HG03196 (cell line): ENCODE measurements around the gene PLEKHN1.
"Not testable (repeated sequence)": the region's sequence is repeated elsewhere in the genome, so short reads cannot be mapped to it uniquely, and the experiment has no call there.

Experiments used
- ATAC-seq: cut with Tn5 transposase; IDR thresholded peaks from one replicate; pipeline ENCODE4 v1.9.1; 2021; ENCODE audit not compliant: unreplicated experiment

PLEKHN1 gene

DNA sequence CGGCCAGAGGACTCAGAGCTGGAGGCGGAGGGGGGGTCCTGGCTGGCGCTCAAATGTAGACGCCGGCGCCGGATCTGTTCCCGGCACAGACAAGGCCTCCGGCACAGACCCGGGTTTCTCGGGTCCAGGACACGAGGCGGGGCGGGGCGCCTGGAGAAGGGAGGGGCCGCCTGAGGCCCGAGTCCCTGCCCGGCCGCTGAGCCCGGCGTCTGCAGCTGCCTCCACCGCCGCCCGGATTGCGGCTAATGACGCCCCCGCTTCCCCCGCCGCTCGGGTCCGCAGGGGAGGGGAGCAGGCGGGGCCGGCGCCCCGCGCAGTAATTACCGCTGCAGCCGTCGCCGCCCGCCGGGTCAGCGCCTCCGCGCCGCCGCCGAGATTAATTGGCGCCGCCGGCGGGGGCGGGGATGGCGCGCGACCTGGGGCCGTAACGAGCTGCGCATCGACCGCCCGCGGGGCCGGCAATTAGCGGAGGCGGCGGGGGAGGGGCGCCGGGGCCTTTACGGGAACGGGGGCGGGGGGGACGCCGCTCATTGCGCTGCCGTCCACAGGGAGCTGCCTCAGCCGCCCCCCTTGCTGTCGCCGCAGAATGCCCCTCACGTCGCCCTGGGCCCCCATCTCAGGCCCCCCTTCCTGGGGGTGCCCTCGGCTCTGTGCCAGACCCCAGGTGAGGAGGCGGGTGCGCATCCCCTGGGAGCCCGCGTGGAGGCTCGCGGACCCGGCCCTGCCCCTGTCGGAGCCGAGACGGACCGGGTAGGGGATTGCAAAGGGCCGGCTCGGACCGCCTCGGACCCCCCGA is 24.5 kb upstream of the PLEKHN1 start:
- ATAC-seq, result no peak

DNA sequence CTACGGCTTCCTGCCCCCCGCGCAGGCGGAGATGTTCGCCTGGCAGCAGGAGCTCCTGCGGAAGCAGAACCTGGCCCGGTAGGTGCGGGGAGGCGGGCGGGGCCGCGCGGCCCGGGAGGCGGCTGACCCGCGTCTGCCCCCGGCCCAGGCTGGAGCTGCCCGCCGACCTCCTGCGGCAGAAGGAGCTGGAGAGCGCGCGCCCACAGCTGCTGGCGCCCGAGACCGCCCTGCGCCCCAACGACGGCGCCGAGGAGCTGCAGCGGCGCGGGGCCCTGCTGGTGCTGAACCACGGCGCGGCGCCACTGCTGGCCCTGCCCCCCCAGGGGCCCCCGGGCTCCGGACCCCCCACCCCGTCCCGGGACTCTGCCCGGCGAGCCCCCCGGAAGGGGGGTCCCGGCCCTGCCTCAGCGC is 23.9 kb upstream of the PLEKHN1 start:
- no peak for ATAC-seq

DNA sequence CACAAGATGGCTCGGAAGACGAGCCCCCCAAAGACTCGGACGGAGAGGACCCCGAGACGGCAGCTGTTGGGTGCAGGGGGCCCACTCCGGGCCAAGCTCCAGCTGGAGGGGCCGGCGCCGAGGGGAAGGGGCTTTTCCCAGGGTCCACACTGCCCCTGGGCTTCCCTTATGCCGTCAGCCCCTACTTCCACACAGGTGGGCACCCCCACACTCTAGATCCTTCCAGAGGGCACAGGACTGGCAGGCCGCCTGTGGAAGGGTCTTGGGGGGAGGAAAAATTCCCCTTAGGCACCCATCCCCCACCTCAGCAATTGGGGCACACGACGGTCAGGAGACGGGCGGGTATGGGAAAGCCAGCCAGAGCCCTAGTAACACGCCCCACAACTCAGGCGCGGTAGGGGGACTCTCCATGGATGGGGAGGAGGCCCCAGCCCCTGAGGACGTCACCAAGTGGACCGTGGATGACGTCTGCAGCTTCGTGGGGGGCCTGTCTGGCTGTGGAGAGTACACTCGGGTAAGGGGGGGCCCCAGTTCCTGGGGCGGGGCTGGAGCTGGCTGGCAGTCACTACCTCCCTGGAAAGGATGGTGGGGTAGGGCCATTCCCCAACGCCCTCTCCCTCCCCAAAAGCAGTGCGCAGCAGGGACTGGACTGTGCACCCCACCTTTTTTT is 23.3 kb upstream of the PLEKHN1 start:
- no peak for ATAC-seq

DNA sequence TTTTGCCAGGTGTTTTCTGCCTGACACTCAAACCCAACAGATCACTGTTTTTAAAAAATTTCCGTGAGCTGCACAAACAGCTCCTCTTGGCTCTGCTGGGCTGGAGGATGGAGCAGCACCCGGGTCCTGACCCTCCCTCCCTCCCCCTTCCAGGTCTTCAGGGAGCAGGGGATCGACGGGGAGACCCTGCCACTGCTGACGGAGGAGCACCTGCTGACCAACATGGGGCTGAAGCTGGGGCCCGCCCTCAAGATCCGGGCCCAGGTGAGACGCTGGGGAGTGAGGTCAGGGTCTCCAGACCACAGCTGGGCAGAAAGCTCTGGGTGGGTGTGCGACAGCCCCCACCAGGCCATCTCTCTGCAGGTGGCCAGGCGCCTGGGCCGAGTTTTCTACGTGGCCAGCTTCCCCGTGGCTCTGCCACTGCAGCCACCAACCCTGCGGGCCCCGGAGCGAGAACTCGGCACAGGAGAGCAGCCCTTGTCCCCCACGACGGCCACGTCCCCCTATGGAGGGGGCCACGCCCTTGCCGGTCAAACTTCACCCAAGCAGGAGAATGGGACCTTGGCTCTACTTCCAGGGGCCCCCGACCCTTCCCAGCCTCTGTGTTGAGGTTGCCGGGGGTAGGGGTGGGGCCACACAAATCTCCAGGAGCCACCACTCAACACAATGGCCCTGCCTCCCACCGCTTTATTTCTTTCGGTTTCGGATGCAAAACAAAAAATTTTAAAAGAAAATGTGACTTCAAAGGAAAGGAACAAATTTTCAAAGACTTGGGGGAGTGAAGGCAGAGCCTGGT is 22.5 kb upstream of the PLEKHN1 start:
- ATAC-seq, result no peak

DNA sequence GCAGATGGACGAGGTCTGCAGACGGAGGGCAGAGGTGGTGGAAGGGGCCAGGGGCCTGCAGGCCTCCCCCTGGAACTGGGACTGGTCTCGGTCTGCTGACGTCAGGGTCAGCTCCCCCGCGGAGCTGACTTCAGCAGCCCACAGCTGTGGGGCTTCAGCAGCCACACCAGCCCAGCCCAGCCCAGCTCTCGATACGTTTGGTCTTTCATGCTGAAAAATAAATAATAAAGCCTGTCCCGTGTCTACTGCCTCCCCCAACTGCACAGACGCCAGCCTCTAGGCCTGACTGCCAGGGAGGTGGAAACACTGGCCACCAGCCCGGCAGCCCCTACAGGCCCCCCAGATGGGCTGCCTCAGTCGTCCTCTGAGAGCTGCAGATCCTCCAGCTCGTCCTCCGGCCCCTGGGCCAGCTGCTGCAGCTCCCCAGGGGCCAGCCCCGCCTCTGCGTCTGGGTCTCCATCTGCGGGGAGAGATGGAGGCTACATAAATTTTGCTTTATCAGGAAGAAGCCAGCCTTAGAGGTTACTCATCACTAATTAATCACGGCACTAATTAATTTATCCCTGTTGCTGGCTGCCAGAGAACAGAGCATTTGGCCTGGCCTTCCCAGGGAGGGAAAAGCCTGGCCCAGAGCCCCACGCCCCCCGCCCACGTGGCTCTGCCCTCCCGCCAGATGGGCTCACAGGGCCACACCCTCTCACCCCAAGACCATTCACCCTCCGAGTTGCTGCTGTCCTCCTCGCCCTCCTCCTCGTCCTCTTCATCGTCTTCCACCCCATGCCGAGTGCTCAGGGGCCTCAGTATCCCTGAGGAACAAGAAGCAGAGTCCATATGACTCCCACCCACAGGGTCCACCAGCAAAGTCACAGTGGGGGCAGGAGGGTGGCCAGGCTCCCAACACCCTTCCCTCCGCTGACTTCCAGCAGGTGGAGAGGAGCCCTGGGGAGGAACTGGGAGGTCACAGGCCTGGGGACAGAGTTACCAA is 21.6 kb upstream of the PLEKHN1 start:
- ATAC-seq, result no peak

DNA sequence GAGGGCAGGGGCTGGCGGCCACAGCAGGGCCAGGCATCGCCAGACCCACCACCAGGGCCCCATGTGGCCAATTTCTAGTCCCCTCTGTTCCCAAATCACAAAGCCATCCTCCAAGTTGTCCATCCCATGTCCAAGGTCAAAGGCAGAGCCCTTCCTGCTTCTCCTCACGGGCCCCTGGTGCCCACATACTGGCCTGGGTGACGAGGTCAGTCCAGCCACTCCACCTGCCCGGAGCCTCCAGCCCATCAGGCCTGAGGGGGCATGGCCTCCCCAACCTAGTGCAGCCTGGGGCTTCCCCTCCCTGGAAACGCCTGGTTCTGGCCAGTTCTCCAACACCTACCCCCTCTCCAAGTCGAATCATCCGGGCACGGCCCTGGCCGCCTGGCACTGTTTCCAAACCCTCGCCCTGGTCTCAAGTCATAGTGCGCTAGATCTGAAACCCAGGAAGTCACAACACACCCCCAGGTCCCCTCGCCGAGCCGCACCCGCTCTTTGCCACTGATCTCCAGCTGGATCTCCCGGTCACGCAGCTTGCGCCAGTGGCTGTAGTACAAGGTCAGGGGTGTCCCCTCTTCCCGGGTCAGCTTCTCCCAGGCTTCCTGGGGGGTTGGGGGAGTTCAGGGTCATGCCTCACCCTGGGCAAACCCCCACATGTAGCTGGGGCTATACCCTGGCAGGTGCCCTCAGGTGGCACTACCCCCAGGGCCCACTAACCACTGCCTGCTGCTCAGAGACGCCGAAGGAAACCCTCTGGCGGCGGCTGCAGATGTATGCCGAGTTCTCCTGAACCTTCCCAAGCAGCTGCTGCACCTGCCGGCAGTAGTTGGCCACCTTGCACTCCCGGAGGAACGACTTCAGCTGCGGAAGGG is 20.4 kb upstream of the PLEKHN1 start:
- ATAC-seq, result no peak

DNA sequence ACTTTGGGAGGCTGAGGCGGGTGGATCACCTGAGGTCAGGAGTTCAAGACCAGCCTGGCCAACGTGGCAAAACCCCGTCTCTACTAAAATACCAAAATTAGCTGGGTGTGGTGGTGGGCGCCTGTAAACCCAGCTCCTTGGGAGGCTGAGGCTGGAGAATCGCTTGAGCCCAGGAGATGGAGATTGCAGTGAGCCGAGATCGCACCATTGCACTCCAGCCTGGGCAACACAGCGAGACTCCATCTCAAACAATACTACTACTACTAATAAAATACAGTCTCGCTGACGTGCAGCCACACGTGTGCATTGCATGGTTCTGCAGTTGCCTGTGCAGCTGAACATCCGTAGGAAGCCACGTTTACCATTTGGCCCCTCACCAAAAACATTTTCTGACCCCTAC is 19.5 kb upstream of the PLEKHN1 start:
- not testable (repeated sequence) for ATAC-seq

DNA sequence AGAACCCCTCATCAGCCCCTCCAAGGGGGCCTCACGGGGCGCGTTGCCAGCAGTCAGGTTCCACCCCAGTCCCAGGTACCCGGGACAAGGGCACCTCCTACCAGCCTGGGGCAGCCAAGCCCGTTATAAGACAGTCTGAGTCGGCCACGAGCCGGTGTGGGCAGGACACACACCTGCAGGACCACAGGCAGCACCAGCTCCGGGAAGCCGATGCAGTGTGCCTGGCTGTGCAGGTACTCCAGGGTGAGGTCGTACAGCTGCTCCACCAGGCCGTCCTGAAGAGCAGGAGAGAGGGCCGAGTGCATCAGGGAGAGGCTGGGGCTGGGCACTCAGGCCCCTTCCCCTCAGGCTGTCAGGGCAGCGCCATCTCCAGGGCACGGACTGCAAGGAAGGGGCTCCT is 18.3 kb upstream of the PLEKHN1 start:
- ATAC-seq, result no peak

DNA sequence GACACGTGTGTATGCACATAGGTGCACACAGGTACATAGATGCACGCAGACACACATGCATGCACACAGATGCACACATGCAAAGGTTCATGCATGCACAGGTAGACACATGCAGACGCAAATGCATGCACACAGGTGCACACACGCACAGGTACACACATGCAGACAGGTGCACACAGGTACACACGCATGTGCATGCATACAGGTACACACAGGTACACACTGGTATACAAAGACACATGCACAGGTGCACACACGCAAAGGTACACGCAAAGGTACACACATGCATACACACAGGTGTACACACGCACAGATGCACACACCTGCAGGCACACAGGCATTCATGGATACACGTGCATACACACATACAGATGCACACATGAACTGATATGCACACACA is 16.0 kb upstream of the PLEKHN1 start:
- no peak for ATAC-seq

DNA sequence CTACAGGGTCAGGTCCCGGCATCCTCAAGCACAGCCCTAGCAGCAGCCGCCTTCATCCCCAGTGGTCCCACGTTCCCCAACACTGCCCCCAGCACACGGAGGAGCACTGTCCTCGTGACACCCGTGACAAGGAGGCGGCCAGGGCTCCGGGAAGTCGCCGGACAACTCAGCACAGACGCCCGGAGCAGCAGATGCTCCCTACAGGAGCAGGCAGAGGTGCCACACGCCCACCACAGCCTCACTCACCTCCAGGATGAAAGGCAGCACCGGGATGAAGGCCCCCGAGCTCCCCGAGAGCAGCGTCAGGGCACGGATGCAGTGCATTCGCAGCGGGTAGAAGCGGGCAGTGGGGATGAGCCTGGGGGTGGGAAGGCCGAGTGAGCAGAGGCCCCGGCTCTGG is 15.4 kb upstream of the PLEKHN1 start:
- ATAC-seq, result no peak

DNA sequence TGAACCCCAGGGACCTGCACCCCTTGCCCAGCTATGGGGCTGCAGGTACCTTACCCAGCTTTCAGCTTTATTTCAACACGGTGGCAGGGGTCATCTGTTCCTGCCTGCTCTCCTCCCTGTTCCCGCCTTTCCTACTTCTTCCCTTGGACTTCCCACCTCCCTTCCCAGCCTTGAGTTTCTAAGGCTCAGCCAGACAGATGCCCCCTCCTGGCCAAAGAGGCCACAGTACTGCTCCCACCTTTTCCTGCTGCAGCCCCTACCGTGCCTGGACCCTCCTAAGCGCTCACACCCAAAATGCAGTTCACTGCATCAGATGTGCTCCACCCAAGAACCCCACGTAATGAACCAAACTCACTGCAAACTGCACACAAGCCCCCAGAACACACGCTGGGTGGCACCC is 14.9 kb upstream of the PLEKHN1 start:
- ATAC-seq, result no peak

DNA sequence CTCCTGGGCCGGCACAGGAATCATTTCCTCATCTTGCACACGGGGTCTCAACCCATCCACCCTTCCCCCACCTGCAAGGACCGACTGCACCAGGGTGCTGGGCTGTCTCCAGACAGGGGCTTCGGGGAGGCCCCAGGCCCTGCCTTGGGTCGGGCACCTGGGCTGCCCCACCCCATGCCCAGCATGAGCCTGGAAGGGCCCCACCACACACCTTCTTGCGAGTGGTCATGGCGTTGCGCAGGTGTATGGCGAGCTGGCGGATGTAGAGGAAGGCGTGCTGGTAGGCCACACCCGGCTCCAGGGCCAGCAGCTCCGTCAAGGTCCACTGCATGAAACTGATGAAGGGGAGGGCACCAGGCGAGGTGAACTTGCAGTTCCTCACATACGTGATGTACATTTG is 14.1 kb upstream of the PLEKHN1 start:
- no peak for ATAC-seq

DNA sequence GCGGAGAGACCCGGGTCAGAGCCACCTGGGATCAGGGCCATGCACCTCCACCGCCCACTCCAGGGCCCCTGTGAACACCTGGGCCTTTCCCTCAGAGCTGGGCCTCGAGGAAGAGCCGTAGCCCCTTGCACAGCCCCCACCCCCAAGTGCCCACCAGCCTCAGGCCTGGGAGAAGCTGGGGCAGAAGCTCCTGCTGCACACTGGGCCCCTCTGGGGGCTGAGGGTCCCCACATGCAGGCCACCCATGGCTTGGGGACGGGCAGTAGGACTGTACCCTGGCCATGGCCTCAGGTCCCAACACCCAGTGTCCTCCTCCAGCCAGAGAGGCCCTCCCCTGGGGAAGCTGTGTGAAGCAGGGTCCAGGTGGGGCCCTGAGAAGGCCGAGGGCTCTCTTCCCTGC is 13.7 kb upstream of the PLEKHN1 start:
- ATAC-seq, result no peak

DNA sequence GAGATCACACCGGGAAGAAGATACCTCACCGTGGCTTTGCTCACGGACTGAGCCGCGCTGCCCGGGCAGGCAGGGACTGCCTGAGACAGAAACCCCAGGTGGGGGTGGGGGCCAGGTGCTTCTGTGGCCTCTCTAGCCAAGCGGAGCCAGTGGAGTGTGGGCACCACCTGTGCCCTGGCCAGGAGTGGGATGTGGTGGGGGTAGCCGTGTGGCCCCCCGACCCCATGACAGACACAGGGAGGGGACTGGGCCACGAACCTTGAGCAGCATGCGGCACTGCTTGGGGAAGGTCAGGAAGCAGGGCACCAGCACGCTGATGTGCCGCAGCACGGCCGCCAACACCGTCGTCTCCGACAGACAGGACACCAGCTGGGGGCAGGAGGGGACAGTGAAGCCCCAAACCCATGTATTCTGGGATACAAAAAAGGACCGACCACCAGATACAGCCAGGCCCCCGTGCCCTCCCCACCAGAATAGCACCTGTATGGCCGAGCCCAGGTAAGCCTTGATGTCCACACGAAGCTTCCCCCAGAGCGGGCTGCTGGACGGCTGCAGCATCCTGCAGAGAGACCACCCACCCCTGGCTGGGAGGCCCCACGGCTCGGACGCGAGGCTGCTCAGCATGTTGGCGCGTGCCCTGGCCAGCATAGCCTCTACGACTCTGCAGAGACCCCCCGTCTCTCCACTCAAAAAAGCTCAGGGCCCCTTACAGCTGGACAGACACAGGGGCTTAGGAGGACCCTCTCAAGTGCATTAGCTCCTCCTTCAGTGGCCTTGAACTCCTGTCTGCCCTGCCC is 12.6 kb upstream of the PLEKHN1 start:
- ATAC-seq, result no peak

DNA sequence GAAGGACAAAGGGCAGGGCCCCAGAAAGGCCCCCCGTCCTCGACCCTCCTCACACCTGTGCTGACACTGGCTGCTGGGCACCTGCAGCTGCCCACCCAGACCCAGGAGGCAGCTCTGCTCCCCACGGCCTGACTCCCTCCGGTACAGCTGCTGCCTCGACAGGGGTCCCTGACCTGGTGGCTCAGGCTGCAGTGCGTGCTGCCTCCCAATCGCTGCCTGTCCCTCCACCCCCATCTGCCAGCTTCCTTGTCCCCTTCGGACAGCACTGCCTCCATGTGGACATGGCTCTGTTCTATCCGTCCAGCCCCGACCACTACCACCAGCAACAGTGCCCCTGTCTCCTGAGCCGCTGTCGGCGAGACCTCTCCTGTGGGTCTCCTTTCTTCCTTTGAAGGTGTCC is 11.4 kb upstream of the PLEKHN1 start:
- no peak for ATAC-seq

DNA sequence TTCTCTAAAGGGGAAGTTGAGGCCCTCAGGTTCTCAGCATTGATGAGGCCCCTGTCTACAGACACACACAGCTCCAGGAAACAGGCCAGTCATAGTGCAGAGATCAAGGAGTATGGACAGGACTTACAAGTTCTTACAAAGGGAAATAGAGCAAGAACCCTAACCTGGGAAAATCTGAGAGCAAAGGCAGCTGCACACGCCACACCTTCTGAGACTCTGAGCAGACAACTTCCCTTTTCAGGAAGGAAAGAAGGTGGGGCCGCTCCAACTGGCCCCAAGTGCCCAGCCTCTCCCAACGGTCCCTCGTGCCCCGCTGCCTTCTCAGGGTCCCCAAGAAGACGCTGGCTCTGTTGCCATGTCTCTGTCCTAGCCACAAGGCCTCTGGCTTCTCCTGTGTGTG is 10.8 kb upstream of the PLEKHN1 start:
- no peak for ATAC-seq

DNA sequence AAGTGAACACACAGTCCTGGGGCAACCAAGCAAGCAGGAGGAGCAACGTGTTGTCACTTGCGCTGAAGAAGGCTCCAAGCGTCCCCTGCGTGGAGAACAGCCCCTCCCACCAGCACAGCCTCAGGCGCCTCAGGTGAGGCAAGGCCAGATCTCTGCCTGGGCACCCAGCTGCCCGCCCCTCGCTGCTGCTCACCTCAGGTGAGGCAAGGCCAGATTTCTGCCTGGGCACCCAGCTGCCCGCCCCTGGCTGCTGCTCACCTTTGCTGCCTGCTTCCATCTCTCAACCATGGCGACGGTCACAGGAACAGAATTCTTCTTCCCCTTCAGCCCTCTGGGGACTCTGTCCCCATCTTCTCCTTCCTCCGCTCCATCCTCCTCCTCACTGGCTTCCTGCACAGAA is 9.6 kb upstream of the PLEKHN1 start:
- no peak for ATAC-seq

DNA sequence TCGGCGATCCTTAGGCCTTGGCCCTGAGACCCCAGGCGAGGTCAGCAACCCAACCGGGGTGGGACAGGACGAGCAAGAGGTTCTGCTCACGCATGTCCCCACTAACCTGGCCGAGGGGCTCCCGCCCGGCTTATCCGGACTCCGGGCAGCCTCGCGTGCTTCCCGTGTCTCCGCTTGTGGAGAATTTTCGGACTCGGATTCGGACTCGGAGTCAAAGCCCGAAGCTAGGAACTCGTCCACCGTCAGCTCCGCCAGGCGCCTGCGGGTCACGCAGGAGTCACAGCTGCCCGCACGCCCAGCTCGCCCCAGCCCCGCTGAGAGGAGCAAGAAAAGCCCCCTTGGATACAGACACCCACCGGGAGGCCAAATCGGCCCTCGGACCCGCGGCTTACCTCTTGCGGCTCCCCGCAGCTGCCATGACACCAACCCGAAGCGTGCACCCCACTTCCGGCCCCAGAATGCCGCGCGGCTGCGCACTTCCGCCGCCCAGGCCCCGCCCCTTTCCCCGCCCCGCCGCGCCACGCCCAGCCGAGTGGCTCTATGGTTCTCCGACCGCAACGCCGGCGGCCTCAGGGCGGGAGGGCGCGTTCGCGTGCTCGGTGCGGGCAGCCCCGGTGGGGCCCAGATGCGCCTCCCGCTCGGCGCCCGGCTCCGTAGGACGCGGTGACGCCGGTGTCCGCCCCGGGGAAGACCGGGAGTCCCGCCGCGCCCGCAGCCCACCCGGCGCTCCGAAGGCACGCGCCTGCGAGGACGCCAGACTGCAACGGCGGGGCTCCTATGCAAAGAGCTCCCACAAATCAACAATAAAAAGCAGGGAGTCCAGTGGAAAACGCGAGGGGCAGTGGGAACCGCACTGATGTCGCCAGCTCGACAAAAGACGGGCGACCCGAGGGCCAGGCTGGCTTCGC is 7.2 kb upstream of the PLEKHN1 start, which contains the start of gene NOC2L:
TSS of gene NOC2L (minus strand) at position 434 of the 908 bp plus-strand sequence. CDS start at position 418, 16 bp downstream.
- ATAC-seq, result peak; percentile 42
